G401.6 (cell line): ENCODE measurements around the gene ALS2CL.

Experiments used
- FAIRE-seq: peaks from 2 replicates; lab custom pipeline; 2012; peaks lifted over from hg19 to GRCh38; lab: Jason Lieb, UNC

ALS2CL gene

DNA sequence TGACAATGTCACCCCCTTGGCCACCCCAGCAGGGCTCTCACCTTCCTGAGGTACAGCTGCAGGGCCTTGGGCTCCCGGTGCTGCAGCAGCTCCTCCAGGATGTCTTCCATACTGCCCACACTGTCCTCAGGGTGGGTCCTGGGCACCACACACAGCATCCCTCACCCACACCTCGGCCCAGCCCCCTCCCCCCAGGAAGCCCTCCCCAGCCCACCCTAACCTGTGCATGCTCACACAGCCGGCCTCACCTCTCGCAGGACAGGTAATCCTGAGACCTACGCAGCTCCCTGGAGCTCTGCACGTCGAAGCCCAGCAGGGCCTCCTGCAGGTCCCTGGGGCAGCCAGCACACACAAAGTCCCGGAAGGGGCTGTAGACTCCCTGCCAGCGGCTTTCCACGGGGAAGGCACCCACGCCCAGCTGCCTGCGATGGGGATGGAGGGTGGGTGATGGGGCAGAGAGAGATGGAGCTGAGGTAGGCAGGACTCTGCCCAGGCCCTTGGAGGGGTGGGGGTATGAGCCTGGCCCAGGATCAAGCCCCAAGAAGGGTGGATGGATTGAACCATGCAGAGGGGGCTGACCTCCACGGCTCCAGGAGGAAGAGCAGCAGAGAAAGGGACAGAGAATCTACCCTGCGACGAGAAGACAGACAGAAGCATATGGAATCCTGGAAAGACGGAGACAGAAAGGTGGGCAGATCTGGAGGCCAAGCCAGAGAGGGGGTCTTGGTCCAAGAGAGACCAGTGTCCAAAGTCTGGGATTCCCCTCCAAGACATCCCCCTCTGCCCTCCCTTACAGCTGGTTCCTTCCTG is 16.7 kb downstream of the ALS2CL start:
- FAIRE-seq: no peak

GRCh38 chr3:46675843-46676567 is 17.5 kb downstream of the ALS2CL start:
- no peak for FAIRE-seq

DNA sequence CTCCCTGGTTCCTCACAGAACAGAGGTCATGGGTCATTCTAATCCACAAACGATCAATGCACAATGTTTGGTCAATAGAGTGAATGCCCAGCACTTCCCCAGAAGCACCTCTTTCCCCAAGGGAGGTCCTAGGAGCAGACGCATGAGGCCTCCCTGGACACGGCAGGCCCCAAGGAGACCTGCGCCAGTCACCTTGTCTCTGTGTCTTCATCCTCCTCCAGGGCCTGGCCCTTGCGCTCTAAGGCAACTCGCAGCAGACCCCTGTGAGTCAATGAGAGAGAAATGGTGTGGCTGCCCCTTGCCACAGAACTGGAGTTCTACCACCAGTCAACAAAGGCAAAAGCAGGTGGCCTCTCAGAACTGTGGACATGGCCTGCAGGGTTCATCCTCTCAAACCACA is 18.1 kb downstream of the ALS2CL start:
- no peak for FAIRE-seq

DNA sequence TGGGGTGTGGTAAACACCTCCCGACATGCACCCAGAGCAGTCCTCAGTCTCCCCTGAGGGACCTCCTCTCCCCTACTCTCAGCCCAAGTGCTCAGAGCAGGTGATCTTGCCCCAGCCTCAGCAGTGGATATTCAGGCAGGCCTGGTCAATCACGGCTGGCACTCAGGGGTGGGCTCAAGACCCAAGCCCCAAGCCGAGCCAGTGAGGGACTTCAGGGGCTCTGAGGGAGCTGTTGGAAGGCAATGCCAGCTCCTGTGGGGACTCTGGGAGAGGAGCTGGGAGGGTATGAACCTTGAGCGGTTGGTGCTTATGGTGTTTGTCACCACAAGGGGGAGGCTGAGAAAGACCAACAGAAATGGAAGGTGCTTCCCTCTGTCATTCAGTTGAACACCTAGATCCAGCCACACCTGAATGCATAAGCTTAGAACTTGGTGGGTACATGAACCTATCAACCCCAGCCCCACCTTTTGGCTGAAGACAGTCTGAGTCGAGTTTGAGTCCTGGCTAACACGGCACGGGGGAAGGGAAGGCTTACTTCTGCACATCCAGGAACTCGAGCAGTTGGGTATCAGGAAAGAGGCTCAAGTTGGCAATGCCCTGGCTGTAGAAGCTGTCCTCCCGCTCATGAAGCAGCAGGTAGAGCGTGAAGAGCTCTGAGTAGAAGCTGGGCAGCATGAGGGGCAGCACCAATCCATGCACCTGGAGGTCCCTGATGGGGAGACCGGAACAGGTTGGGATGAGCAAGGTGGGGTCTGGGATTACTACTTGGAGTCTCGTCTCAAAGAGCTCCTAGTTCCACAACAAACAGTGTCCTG is 19.2 kb downstream of the ALS2CL start:
- no peak for FAIRE-seq

- no peak for FAIRE-seq
Observed at GRCh38 chr3:46673151-46674030, 20.1 kb downstream of the ALS2CL start.

GRCh38 chr3:46672349-46672695 is 21.2 kb downstream of the ALS2CL start:
- no peak for FAIRE-seq

GRCh38 chr3:46671541-46672348 is 21.7 kb downstream of the ALS2CL start:
- no peak for FAIRE-seq

- no peak for FAIRE-seq
Observed at GRCh38 chr3:46670891-46671427, 22.5 kb downstream of the ALS2CL start.

GRCh38 chr3:46670000-46670890 is 23.2 kb downstream of the ALS2CL start:
- no peak for FAIRE-seq

- no peak for FAIRE-seq
Observed at GRCh38 chr3:46669191-46669999, 24.1 kb downstream of the ALS2CL start.

- no peak for FAIRE-seq
Observed at GRCh38 chr3:46668591-46668990, 24.9 kb downstream of the ALS2CL start.

GRCh38 chr3:46668116-46668515 is 25.4 kb downstream of the ALS2CL start:
- no peak for FAIRE-seq

DNA sequence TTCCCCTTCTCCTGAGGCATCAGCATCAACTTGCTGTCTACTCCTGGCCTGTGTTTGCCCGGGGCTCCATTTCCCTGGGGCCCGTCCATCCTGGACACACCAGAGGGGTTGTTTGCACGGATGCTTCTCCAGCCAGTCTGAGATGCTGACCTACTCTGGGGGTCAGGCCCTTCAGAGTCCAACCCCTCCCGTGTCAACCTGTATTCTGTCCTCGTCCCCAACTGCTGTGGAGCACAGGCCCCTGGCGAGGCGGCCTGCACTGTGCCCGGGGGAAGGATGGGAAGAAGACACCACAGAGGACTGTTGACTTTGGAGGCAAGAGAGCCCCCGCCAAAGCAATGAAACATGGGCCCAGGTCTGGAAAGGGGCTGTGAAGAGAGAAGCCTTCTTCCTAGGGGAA is 25.8 kb downstream of the ALS2CL start:
- no peak for FAIRE-seq

DNA sequence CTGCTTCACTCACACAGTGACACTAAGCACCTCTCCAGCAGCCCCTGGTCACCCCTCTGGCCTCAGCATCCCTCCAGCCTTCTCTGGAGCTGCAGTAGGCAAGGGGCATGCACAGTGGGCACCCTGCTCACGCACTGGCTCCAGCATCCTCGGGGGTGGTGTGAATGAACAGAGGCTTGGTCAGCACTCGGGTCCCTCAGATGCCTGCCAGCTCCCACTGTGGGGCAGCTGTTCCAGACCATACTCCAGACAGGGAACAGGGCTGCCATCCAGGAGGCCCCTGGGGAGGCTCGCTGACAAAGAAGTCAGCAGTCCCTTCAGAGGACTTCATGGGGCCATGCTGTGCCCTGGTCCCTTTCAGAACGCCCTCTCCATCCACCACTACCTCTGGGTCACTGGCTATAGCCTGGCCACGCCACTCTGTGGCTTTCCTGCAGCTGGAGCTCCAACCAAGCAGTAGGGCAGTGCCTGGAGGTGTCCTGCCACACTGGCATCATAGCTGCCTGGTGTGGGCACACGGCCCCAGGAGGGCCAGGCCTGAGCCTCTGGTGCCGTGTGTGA is 26.3 kb downstream of the ALS2CL start:
- no peak for FAIRE-seq

DNA sequence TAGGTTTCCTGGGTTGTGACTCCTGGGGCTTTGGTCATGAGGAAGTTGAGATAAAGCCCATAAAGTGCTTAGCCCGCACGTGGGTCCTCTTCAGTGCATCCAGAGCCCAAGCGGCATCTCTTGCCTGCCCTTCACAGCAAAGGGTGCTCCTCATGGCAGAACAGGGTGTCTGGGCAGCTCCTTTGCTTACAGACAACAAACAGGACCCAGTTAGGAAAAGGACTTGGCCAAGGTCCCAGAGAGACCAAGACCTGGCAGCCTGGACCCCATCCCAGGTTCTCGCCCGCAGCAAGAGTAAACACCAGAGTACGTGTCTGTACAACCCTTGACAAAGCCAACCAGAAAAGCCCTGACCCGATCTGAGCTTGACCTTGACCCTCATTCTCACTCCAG is 27.0 kb downstream of the ALS2CL start:
- no peak for FAIRE-seq

DNA sequence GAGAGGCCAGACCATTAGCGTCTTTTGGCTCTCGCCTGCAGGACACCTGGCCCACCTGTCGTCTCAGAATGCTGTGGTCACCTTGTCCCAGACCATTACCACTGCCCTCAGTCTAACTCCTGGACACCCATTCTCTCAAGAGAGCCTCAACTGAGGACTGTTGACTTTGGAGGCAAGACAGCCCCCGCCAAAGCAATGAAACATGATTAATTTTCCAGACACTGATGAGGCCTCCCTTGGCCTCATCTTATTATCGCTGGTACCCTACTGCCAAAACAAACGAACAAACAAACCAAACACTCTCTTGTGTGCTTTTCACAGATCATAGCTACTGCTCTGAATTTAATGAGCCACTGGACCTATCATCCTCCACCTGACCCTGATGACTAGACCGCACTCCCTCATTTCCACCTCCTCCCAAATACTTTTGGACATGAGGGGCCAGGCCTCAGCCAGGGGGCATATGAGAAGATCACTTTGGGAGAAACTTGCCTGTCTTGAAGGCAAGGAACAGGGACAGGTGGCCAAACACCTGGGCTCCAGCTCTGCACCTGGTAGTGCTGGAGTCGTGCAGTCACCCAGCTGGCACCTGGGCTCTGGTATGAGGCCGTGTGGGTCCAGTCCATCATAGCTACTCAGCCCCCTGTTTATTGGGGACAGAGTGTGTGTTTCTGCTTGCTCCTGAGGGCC is 27.6 kb downstream of the ALS2CL start:
- FAIRE-seq: no peak

GRCh38 chr3:46664971-46665762 is 28.3 kb downstream of the ALS2CL start:
- no peak for FAIRE-seq
